Mesenchymal stem cell (in vitro differentiated cells and primary cell): ENCODE results near the gene SETD1A.

Experiments used
- DNase-seq: peaks from one replicate; pipeline ENCODE4 v3.0.0-alpha.2; 2013
- H2AFZ ChIP-seq: one replicate; pipeline ENCODE4 v1.6.1; 2013; ENCODE audit warnings: low read depth, mild to moderate bottlenecking, control low read depth, inconsistent platforms, low read length, moderate library complexity
- H2AK5ac ChIP-seq: 2 replicates; pipeline ENCODE4 v1.6.1; 2013; ENCODE audit warnings: low read length, moderate library complexity, mild to moderate bottlenecking, inconsistent platforms; ENCODE audit not compliant: severe bottlenecking
- H2BK120ac ChIP-seq: one replicate; pipeline ENCODE4 v1.6.1; 2013; ENCODE audit warnings: low read depth, mild to moderate bottlenecking, inconsistent platforms, low read length, moderate library complexity
- H2BK12ac ChIP-seq, 2 experiments: one replicate each; pipeline ENCODE4 v1.6.1; 2013; ENCODE audit warnings: inconsistent platforms in 2 of 2, low read length in 2 of 2, mild to moderate bottlenecking in 2 of 2, moderate library complexity in 2 of 2, control low read depth in 1 of 2
- H2BK15ac ChIP-seq: one replicate; pipeline ENCODE4 v1.6.1; 2013; ENCODE audit warnings: mild to moderate bottlenecking, low read depth, inconsistent platforms; ENCODE audit not compliant: poor library complexity, severe bottlenecking
- H2BK5ac ChIP-seq: 2 replicates; pipeline ENCODE4 v1.6.1; 2013; ENCODE audit warnings: low read depth, mild to moderate bottlenecking, low read length, control low read depth, inconsistent platforms; ENCODE audit not compliant: poor library complexity, severe bottlenecking
- H3K14ac ChIP-seq, 2 experiments: one replicate each; pipeline ENCODE4 v1.6.1; 2013; ENCODE audit warnings: inconsistent platforms in 2 of 2, low read length in 2 of 2, control low read depth in 1 of 2, mild to moderate bottlenecking in 1 of 2, moderate library complexity in 1 of 2
- H3K18ac ChIP-seq, 2 experiments: one replicate each; pipeline ENCODE4 v1.6.1; 2013; ENCODE audit warnings: inconsistent platforms in 2 of 2, low read length in 2 of 2, control low read depth in 1 of 2, low read depth in 1 of 2, mild to moderate bottlenecking in 1 of 2
- H3K23ac ChIP-seq, 2 experiments: one replicate each; pipeline ENCODE4 v1.6.1; 2013; ENCODE audit warnings: inconsistent platforms in 2 of 2, low read length in 2 of 2, mild to moderate bottlenecking in 2 of 2, moderate library complexity in 2 of 2, control low read depth in 1 of 2
- H3K27ac ChIP-seq: 2 replicates; pipeline ENCODE4 v1.5.1; 2013; ENCODE audit warnings: mild to moderate bottlenecking, moderate library complexity, low read length, control low read depth, inconsistent platforms; ENCODE audit not compliant: poor library complexity, severe bottlenecking
- H3K27me3 ChIP-seq, 2 experiments: 2 replicates each; pipeline versions ENCODE4 v1.6.1 to v1.7.0; 2013; ENCODE audit warnings: low read length in 2 of 2, mild to moderate bottlenecking in 2 of 2, moderate library complexity in 2 of 2, control low read depth in 1 of 2, inconsistent platforms in 1 of 2; ENCODE audit not compliant: control insufficient read depth in 1 of 2, insufficient read depth in 1 of 2
- H3K36me3 ChIP-seq, 2 experiments: 2 replicates each; pipeline versions ENCODE4 v1.6.1 to v1.7.0; 2013; ENCODE audit warnings: low read length in 2 of 2, control low read depth in 1 of 2, inconsistent platforms in 1 of 2, low read depth in 1 of 2, mild to moderate bottlenecking in 1 of 2; ENCODE audit not compliant: insufficient read depth in 2 of 2, control insufficient read depth in 1 of 2
- H3K4ac ChIP-seq, 2 experiments: one replicate each; pipeline ENCODE4 v1.6.1; 2013; ENCODE audit warnings: inconsistent platforms in 2 of 2, low read length in 2 of 2, mild to moderate bottlenecking in 2 of 2, moderate library complexity in 2 of 2, control low read depth in 1 of 2, low read depth in 1 of 2
- H3K4me1 ChIP-seq: 2 replicates; pipeline ENCODE4 v1.6.1; 2013; ENCODE audit warnings: low read depth, low read length, control low read depth; ENCODE audit not compliant: control insufficient read depth, insufficient read depth
- H3K4me2 ChIP-seq: 2 replicates; pipeline ENCODE4 v1.6.1; 2013; ENCODE audit warnings: low read length, mild to moderate bottlenecking, inconsistent platforms; ENCODE audit not compliant: poor library complexity, severe bottlenecking
- H3K4me3 ChIP-seq, 2 experiments: 2 replicates each; pipeline versions ENCODE4 v1.5.1 to v1.7.0; 2013; ENCODE audit warnings: low read length in 2 of 2, mild to moderate bottlenecking in 2 of 2, control low read depth in 1 of 2, low read depth in 1 of 2; ENCODE audit not compliant: insufficient read depth in 1 of 2
- H3K79me1 ChIP-seq: replicated peaks from 2 replicates; pipeline ENCODE4 v1.6.1; 2013; ENCODE audit warnings: mild to moderate bottlenecking, control low read depth, low read length, inconsistent platforms; ENCODE audit not compliant: poor library complexity, severe bottlenecking
- H3K9ac ChIP-seq: 2 replicates; pipeline ENCODE4 v1.7.0; 2013; ENCODE audit warnings: mild to moderate bottlenecking, low read length, moderate library complexity
- H3K9me3 ChIP-seq: 2 replicates; pipeline ENCODE4 v1.7.0; 2013; ENCODE audit warnings: mild to moderate bottlenecking, low read length; ENCODE audit not compliant: control insufficient read depth
- H4K8ac ChIP-seq: one replicate; pipeline ENCODE4 v1.6.1; 2013; ENCODE audit warnings: inconsistent platforms, mild to moderate bottlenecking, low read length, moderate library complexity
- H4K91ac ChIP-seq: one replicate; pipeline ENCODE4 v1.6.1; 2013; ENCODE audit warnings: mild to moderate bottlenecking, low read length, inconsistent platforms
- WGBS: methylation state at CpG from one replicate; pipeline ENCODE4 v1.1.7; 2013; ENCODE audit warnings: mixed read lengths; 5-methylcytosine and 5-hydroxymethylcytosine counted together

SETD1A gene

DNA sequence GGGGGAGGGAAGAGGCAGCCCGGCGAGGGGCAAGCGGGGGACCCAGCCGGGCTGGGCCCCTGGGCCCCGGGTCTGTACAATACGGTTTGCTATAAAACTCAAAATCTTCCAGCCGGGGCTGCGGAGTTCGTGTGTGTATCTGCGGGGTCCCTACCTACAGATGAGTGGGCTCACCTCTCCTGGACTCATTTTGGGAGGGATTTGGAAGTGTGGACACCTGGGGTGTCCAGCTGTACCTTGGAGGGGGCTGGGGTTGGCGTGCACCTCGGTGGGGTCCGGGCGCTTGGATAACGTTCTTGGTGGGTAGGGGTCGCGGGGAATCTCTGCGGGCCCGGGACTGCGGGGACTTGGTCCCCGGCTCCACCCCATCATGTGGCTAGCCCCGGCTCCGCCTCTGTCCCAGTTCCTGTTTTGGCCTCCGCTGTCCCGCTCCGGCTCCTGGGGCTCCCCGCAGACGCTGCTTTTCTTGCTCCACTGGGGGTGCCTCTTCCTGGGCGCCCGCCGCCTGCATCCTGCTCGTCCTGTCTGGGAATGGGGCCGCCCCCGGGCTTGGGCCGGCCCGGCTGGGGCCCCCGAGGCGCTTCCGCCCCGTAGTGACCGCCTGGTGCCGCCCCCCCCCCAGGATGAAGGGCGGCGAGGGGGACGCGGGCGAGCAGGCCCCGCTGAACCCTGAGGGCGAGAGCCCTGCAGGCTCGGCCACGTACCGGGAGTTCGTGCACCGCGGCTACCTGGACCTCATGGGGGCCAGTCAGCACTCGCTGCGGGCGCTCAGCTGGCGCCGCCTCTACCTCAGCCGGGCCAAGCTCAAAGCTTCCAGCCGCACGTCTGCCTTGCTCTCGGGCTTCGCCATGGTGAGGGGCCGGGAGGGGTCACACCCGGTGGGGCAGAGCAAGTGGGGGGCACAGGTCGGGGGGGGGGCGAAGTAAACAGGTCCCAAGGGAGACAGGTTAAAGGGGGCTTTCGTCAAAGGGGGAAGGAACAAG is 8.6 kb upstream of the SETD1A start, which contains the start of gene ORAI3:
Gene ORAI3 (plus strand): TSS at position 402 of the 983 bp plus-strand sequence. CDS start 222 bp downstream, at position 624.
- peaks cover 31% of the 10 kb centered on the region for H3K4me1 ChIP-seq
- peak within 1 kb of the TSS; percentile 82 to 99 for H3K4me3 ChIP-seq
- H3K9ac ChIP-seq: peak within 1 kb of the TSS; percentile 98
- peak within 1 kb of the TSS; percentile 91 for H2AK5ac ChIP-seq
- H2AFZ ChIP-seq: peak within 1 kb of the TSS; percentile 55
- peak within 1 kb of the TSS; percentile 86 to 91 for H3K18ac ChIP-seq
- H3K36me3 ChIP-seq: peaks cover 33 to 36% of the 10 kb centered on the region in 2 experiments
- peaks cover 18% of the 10 kb centered on the region for H3K79me1 ChIP-seq
- peak within 1 kb of the TSS in 1 of 2 experiments; percentile 53 for H3K23ac ChIP-seq
- H4K8ac ChIP-seq: peak within 1 kb of the TSS; percentile 97
- peak within 1 kb of the TSS; percentile 88 for H2BK15ac ChIP-seq
- peak within 1 kb of the TSS; percentile 92 for H3K27ac ChIP-seq
- peak within 1 kb of the TSS; percentile 97 for H4K91ac ChIP-seq
- peak within 1 kb of the TSS; percentile 46 to 61 for H2BK12ac ChIP-seq
- no peaks in the 10 kb centered on the region for H3K27me3 ChIP-seq
- H3K14ac ChIP-seq: peak within 1 kb of the TSS; percentile 65 to 96
- H3K4me2 ChIP-seq: peak within 1 kb of the TSS; percentile 74
- peak within 1 kb of the TSS; percentile 76 for H2BK5ac ChIP-seq
- peak; percentile 82 for DNase-seq
- WGBS: under 1% methylated on average over 59 of the region's 70 CpGs
- peak within 1 kb of the TSS; percentile 98 for H2BK120ac ChIP-seq
- H3K4ac ChIP-seq: peak within 1 kb of the TSS; percentile 71 to 99
- H3K9me3 ChIP-seq: no peaks in the 10 kb centered on the region

DNA sequence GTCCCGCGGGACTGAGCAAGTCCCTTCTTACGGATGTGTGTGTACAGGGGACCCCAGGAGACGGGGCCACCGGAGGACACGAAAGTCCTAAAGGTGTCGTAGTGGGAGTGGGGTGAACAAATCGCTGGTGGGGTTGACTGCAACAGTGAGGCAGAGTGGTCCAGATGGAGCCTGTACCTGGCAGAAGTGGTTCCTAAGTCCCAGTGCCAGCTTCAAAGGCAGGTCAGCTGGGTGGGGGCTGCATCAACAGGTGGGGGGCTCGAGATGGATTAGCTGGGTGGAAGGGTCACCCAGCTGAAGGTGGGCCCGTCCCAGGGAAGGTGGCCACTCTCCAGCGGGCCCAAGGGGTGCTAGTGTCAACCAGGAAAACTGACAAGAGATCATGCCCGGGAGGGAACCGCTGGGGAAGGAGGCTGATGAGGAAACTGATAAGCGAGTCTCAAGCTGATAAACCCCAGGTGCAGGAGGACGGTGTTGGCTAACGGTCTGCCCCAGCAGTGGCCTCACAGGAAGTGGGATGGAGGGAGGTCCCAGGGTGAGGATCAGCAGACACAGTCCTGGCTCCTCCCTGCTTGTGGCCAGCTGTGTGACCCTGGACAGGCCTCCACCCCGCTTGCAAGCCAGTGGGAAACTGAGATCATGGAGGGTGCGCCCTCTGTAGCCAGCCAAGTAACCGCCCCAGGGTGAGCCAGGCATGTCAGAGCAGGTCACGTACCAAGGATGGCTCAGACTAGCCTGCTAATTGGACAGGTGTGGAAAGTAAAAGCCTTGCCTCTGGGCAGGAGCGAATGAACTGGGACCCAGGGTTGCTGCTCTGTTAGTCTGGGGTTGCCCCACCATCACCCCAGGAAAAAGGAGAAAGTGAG is 7.7 kb upstream of the SETD1A start:
- no peak overlapping the region for H2AFZ ChIP-seq
- peak overlapping the region; percentile 98 for H3K9ac ChIP-seq
- H4K8ac ChIP-seq: peak overlapping the region; percentile 58
- 6% methylated on average over 21 of the region's 21 CpGs for WGBS
- peak overlapping the region; percentile 86 to 91 for H3K18ac ChIP-seq
- H3K14ac ChIP-seq: peak overlapping the region in 1 of 2 experiments; percentile 90
- peak overlapping the region; percentile 46 to 83 for H2BK12ac ChIP-seq
- H3K79me1 ChIP-seq: peaks cover 16% of the 10 kb centered on the region
- peak overlapping the region; percentile 98 for H2BK120ac ChIP-seq
- peak; percentile 92 for DNase-seq
- peak overlapping the region; percentile 43 for H3K27ac ChIP-seq
- H3K9me3 ChIP-seq: no peaks in the 10 kb centered on the region
- peaks cover 31% of the 10 kb centered on the region for H3K4me1 ChIP-seq
- H2BK5ac ChIP-seq: no peak overlapping the region
- H3K23ac ChIP-seq: no peak overlapping the region
- H3K27me3 ChIP-seq: no peaks in the 10 kb centered on the region
- H2BK15ac ChIP-seq: peak overlapping the region; percentile 88
- peak overlapping the region; percentile 97 for H4K91ac ChIP-seq
- H3K4me2 ChIP-seq: peak overlapping the region; percentile 74
- H3K36me3 ChIP-seq: peaks cover 24 to 31% of the 10 kb centered on the region in 2 experiments
- peak overlapping the region; percentile 29 for H2AK5ac ChIP-seq
- H3K4me3 ChIP-seq: peak overlapping the region; percentile 82 to 99
- H3K4ac ChIP-seq: peak overlapping the region; percentile 69 to 98

DNA sequence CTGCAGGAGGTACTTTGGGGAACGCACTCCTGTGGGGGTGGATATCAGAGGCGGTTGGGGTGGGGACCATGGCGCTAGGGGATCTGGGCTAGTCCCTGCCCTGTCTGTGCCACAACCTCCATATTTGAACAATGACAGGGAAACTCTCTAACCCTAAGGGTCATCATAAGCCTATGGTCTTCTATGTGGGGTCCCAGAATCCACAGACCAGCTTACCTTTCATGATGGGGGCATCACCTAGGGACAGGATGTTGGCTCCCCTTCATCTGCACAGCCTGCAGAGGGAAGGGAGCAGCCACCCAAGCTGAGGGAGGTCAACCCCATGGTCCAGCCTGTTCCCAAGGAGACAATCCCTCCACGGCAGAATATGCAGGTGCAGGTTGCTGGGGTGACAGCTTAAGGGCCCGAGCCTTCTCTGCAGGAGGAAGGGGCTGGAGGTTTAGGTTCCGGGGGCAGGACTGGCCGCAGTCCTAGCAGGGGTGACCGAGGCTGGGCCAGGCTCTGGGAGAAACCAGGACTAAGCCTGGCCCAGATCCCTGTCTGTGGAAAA is 7.0 kb upstream of the SETD1A start:
- H3K4me3 ChIP-seq: peak overlapping the region in 1 of 2 experiments; percentile 99
- peak overlapping the region in 1 of 2 experiments; percentile 56 for H3K14ac ChIP-seq
- H2BK15ac ChIP-seq: no peak overlapping the region
- H2AK5ac ChIP-seq: peak overlapping the region; percentile 24
- no peak overlapping the region for H2AFZ ChIP-seq
- H3K18ac ChIP-seq: peak overlapping the region; percentile 25 to 58
- WGBS: 87% methylated on average over 7 of the region's 8 CpGs
- H3K4me2 ChIP-seq: peak overlapping the region; percentile 74
- H2BK12ac ChIP-seq: peak overlapping the region; percentile 4 to 96
- H3K4ac ChIP-seq: peak overlapping the region; percentile 2 to 87
- H2BK5ac ChIP-seq: no peak overlapping the region
- H4K8ac ChIP-seq: peak overlapping the region; percentile 68
- H3K9ac ChIP-seq: peak overlapping the region; percentile 98
- H3K23ac ChIP-seq: no peak overlapping the region
- DNase-seq: no peak
- H4K91ac ChIP-seq: peak overlapping the region; percentile 5
- peaks cover 31% of the 10 kb centered on the region for H3K4me1 ChIP-seq
- no peaks in the 10 kb centered on the region for H3K9me3 ChIP-seq
- peak overlapping the region; percentile 43 for H3K27ac ChIP-seq
- H3K79me1 ChIP-seq: peaks cover 13% of the 10 kb centered on the region
- no peaks in the 10 kb centered on the region for H3K27me3 ChIP-seq
- H3K36me3 ChIP-seq: peaks cover 21 to 27% of the 10 kb centered on the region in 2 experiments
- H2BK120ac ChIP-seq: no peak overlapping the region
